Fibroblast of lung (primary cell): ENCODE data around the gene LXN. TPM values are rescaled to one million over a fixed set of nuclear protein-coding genes. Genes with fewer than 3 reads are reported as not detected.

Source experiments
- DNase-seq, 2 donors: peaks; one replicate each; pipeline versions ENCODE4 v3.0.0 to v3.0.0-alpha.2; 2010; ENCODE audit warnings: low read depth in 2 of 2
- H2AFZ ChIP-seq: 2 replicates; pipeline ENCODE4 v1.5.1; 2012; ENCODE audit warnings: low read length, control low read depth, inconsistent platforms
- H3K27ac ChIP-seq: 2 replicates; pipeline ENCODE4 v1.5.1; 2011; ENCODE audit warnings: low read length, control low read depth; ENCODE audit not compliant: insufficient read depth
- H3K27me3 ChIP-seq: 2 replicates; pipeline ENCODE4 v1.5.1; 2011; ENCODE audit warnings: mild to moderate bottlenecking, low read length; ENCODE audit not compliant: control insufficient read depth, insufficient read depth
- H3K36me3 ChIP-seq: 2 replicates; pipeline ENCODE4 v1.5.1; 2011; ENCODE audit warnings: low read length; ENCODE audit not compliant: control insufficient read depth, insufficient read depth
- H3K4me1 ChIP-seq: 2 replicates; pipeline ENCODE4 v1.5.1; 2011; ENCODE audit warnings: low read length; ENCODE audit not compliant: control insufficient read depth, insufficient read depth; ENCODE audit errors: extremely low read depth
- H3K4me2 ChIP-seq: 2 replicates; pipeline ENCODE4 v1.5.1; 2011; ENCODE audit warnings: low read length, control low read depth; ENCODE audit not compliant: insufficient read depth; ENCODE audit errors: extremely low read depth
- H3K4me3 ChIP-seq, 4 experiments: fragments of 200-600 bp in 1 of 4; sonication (generic) in 1 of 4; replicated peaks in 1 of 4; 2 replicates each; pipeline ENCODE4 v1.5.1; 2011 to 2016; ENCODE audit warnings: low read length in 4 of 4, low read depth in 3 of 4, mild to moderate bottlenecking in 3 of 4, control low read depth in 2 of 4, inconsistent platforms in 1 of 4, mixed read lengths in 1 of 4; ENCODE audit not compliant: insufficient read depth in 1 of 4; ENCODE audit errors: control extremely low read depth in 1 of 4
- H3K79me2 ChIP-seq: 2 replicates; pipeline ENCODE4 v1.5.1; 2012; ENCODE audit warnings: mild to moderate bottlenecking, low read length, inconsistent platforms; ENCODE audit not compliant: control insufficient read depth, insufficient read depth
- H3K9ac ChIP-seq: 2 replicates; pipeline ENCODE4 v1.5.1; 2011; ENCODE audit warnings: mild to moderate bottlenecking, low read length, control low read depth; ENCODE audit not compliant: insufficient read depth
- H3K9me3 ChIP-seq: 2 replicates; pipeline ENCODE4 v1.5.1; 2012; ENCODE audit warnings: low read depth, low read length; ENCODE audit not compliant: control insufficient read depth, insufficient read depth
- H4K20me1 ChIP-seq: 2 replicates; pipeline ENCODE4 v1.5.1; 2011; ENCODE audit warnings: low read length; ENCODE audit not compliant: control insufficient read depth, insufficient read depth; ENCODE audit errors: extremely low read depth
- CTCF ChIP-seq, 2 donors: IDR thresholded peaks in 1 of 2; conservative IDR thresholded peaks in 1 of 2; 1 replicate in 1 of 2; 2 replicates in 1 of 2; pipeline ENCODE4 v1.5.1; 2011 to 2012; ENCODE audit warnings: low read length in 2 of 2, control low read depth in 1 of 2, inconsistent platforms in 1 of 2, low read depth in 1 of 2, mild to moderate bottlenecking in 1 of 2
- EZH2 ChIP-seq: IDR thresholded peaks from 2 replicates; pipeline ENCODE4 v1.5.1; 2012; ENCODE audit warnings: low read length, control low read depth, mild to moderate bottlenecking; ENCODE audit errors: missing control alignments
- polyA plus RNA-seq, 2 donors: library from polyadenylated mRNA; depleted of rRNA in 1 of 2; stranded (reverse) in 1 of 2; unstranded in 1 of 2; fragments of >200 nt; gene quantifications; 2 replicates each; pipeline ENCODE4 v1.2.1, GENCODE V29; 2011 to 2012; ENCODE audit warnings: missing spikeins in 1 of 2
- total RNA-seq: library from RNA; depleted of rRNA; stranded (reverse); fragments of >200 nt; gene quantifications from 2 replicates; pipeline ENCODE4 v1.2.1, GENCODE V29; 2014

Gene LXN
- total and polyA plus RNA-seq, 2 donors (not counting 1 experiment from before 2014, with no cell fraction given), result 162 to 168 TPM

DNA sequence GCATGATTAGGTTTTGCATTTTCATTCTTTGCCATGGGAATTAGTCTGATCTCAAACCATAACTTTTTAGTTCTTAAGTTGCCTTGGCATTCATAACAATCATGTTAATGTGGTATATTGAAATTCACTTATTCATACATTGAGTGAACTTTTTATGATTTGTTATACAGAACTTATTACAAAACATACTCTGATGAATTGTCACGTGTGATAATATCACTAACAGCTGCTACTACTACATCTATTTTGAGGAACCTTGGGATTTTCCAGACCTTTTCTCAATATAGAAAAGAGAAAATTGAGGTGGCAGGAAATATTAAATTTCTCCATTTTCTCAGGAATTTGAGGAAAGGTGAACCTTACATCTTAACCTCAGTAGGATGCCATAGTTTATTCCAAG is 9.2 kb downstream of the LXN start:
- Histone ChIP-seq H3K9me3 (no peaks in the 10 kb centered on the region), H3K79me2 (no peaks in the 10 kb centered on the region), H3K36me3 (peaks cover 7% of the 10 kb centered on the region), H3K4me1 (peaks cover 2% of the 10 kb centered on the region), H3K4me2 (no peak overlapping the region), H3K27ac (no peak overlapping the region), H3K4me3 (no peak overlapping the region), H3K27me3 (no peaks in the 10 kb centered on the region), H4K20me1 (no peaks in the 10 kb centered on the region), H3K9ac (no peak overlapping the region), H2AFZ (no peak overlapping the region)
- TF ChIP-seq EZH2 (no peak), CTCF (conservative IDR thresholded peaks at IDR 0.05 in 1 of 2, IDR thresholded peaks at IDR 0.05 in 1 of 2; ENCODE audit: low read depth in 1 of 2, low read length in 2 of 2) (no peak)
- no peak for DNase-seq

- Histone ChIP-seq H3K27me3 (no peaks in the 10 kb centered on the region), H3K4me1 (peaks cover 2% of the 10 kb centered on the region), H3K27ac (no peak overlapping the region), H2AFZ (no peak overlapping the region), H3K36me3 (peaks cover 7% of the 10 kb centered on the region), H3K4me3 (no peak overlapping the region), H3K79me2 (no peaks in the 10 kb centered on the region), H3K4me2 (no peak overlapping the region), H3K9ac (no peak overlapping the region), H4K20me1 (no peaks in the 10 kb centered on the region), H3K9me3 (no peaks in the 10 kb centered on the region)
- TF ChIP-seq EZH2 (no peak), CTCF (conservative IDR thresholded peaks at IDR 0.05 in 1 of 2, IDR thresholded peaks at IDR 0.05 in 1 of 2; ENCODE audit: low read depth in 1 of 2, low read length in 2 of 2) (no peak)
- DNase-seq, result no peak
Observed at GRCh38 chr3:158660711-158661110, 11.7 kb downstream of the LXN start.

DNA sequence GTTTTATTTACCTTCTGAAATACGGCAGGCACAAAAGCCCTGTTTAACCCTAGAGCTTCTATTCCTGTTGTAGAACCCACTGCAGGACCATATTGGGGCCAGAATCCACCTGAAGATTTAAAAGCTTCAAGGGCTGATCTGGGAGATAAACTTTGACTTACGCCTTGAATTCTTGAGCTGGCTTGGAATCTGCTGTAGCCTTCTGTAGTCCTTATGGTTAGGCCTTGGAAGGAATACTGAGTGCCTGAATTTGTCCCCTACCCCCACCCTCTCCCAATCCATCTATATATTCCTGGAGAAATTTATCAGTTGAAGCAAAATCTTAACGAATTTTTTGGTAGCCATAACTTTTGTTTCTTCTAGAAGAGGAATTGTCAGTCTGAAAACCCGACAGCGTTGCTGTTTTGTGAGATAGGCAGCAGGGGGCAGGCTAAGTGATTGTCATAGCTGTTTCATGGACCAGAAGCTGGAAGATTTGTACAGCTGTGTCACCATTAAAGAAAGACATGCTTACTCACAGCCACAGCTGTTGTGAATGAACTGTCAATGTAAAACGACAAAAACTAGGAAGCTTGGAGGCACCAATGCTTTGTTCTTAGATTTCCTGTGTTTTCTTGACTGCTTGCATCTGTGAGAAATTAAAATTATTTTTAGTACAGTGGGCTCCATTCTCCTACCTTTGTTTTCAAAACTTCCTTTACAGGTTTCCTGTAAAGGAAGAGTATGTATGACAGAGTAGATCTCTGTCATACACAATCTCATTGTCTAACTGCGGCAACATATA is 12.8 kb downstream of the LXN start:
- no peaks in the 10 kb centered on the region for H3K79me2 ChIP-seq
- no peaks in the 10 kb centered on the region for H3K9me3 ChIP-seq
- no peaks in the 10 kb centered on the region for H3K27me3 ChIP-seq
- H3K9ac ChIP-seq, result no peak overlapping the region
- no peak overlapping the region for H2AFZ ChIP-seq
- no peak overlapping the region for H3K27ac ChIP-seq
- TF ChIP-seq EZH2 (no peak), CTCF (conservative IDR thresholded peaks at IDR 0.05 in 1 of 2, IDR thresholded peaks at IDR 0.05 in 1 of 2; ENCODE audit: low read depth in 1 of 2, low read length in 2 of 2) (peak; percentile 78 to 85)
- peaks cover 7% of the 10 kb centered on the region for H3K36me3 ChIP-seq
- peaks cover 2% of the 10 kb centered on the region for H3K4me1 ChIP-seq
- H3K4me3 ChIP-seq, result no peak overlapping the region
- H3K4me2 ChIP-seq, result no peak overlapping the region
- peak; percentile 77 to 86 for DNase-seq
- no peaks in the 10 kb centered on the region for H4K20me1 ChIP-seq
